Measurements from ENCODE around the gene LTA4H. TPM values are rescaled to one million over a fixed set of nuclear protein-coding genes. Genes with fewer than 3 reads are reported as not detected.
A peak's percentile ranks its signal among the peaks of the same experiment; 100 is the strongest.

The LTA4H gene
- total RNA-seq, 2 experiments from 2014 or later = 112 TPM

- DNase-seq = no peak
- no peaks in the 10 kb centered on the region for H3K27me3 Mint-ChIP-seq
- TF ChIP-seq CTCF (IDR thresholded peaks at IDR 0.05) = no peak
- ATAC-seq = no peak
- intact Hi-C loops (cut with micrococcal nuclease) = no loop called here
- H3K4me1 Mint-ChIP-seq (ENCODE audit: low read depth) = peaks cover 2% of the 10 kb centered on the region
- CTCF ChIA-PET = interaction anchor here (1.3 to 1.7 kb wide), 2 partner anchors 161 to 463 kb away, joined by 5 to 6 read pairs; no protein-coding TSS in a partner anchor
- POLR2A ChIA-PET = no interaction called here
- H3K36me3 Mint-ChIP-seq (ENCODE audit: low read depth) = no peaks in the 10 kb centered on the region
- no peaks in the 10 kb centered on the region for H3K9me3 Mint-ChIP-seq
- H3K4me3 Mint-ChIP-seq = no peak overlapping the region
- H3K27ac Mint-ChIP-seq = no peak overlapping the region
Observed at GRCh38 chr12:96053476-96054243, 18.3 kb upstream of the LTA4H start.

- no peak overlapping the region for H3K27ac Mint-ChIP-seq
- no peak for ATAC-seq
- ChIA-PET CTCF (interaction anchor here (1.7 kb wide), 1 partner anchor 163 kb away, joined by 6 read pairs; no protein-coding TSS in a partner anchor), POLR2A (no interaction called here)
- no peak for DNase-seq
- intact Hi-C loops (cut with micrococcal nuclease) = no loop called here
- no peak for TF ChIP-seq CTCF (IDR thresholded peaks at IDR 0.05)
- no peaks in the 10 kb centered on the region for H3K9me3 Mint-ChIP-seq
- H3K4me1 Mint-ChIP-seq (ENCODE audit: low read depth) = peaks cover 18% of the 10 kb centered on the region
- H3K36me3 Mint-ChIP-seq (ENCODE audit: low read depth) = no peaks in the 10 kb centered on the region
- no peak overlapping the region for H3K4me3 Mint-ChIP-seq
- H3K27me3 Mint-ChIP-seq = no peaks in the 10 kb centered on the region
Observed at GRCh38 chr12:96051756-96052485, 16.5 kb upstream of the LTA4H start.

- no peak for DNase-seq
- no peak for ATAC-seq
- Mint-ChIP-seq H3K27me3 (no peaks in the 10 kb centered on the region), H3K36me3 (ENCODE audit: low read depth) (no peaks in the 10 kb centered on the region), H3K9me3 (no peaks in the 10 kb centered on the region), H3K4me3 (no peak overlapping the region), H3K4me1 (ENCODE audit: low read depth) (peaks cover 30% of the 10 kb centered on the region), H3K27ac (no peak overlapping the region)
- intact Hi-C loops (cut with micrococcal nuclease) = no loop called here
- ChIA-PET CTCF (interaction anchor here (1.0 kb wide), 1 partner anchor 12 kb away, joined by 3 read pairs; no protein-coding TSS in a partner anchor), POLR2A (no interaction called here)
- no peak for TF ChIP-seq CTCF (IDR thresholded peaks at IDR 0.05)
Observed at GRCh38 chr12:96050139-96050538, 14.8 kb upstream of the LTA4H start.

GRCh38 chr12:96049101-96049500 lies 13.7 kb upstream of the LTA4H start:
- peak overlapping the region; percentile 26 for H3K27ac Mint-ChIP-seq
- H3K36me3 Mint-ChIP-seq (ENCODE audit: low read depth) = no peaks in the 10 kb centered on the region
- no peaks in the 10 kb centered on the region for H3K27me3 Mint-ChIP-seq
- no peak overlapping the region for H3K4me3 Mint-ChIP-seq
- ChIA-PET POLR2A (no interaction called here), CTCF (interaction anchor here (0.6 to 2.3 kb wide), 3 partner anchors 97 to 167 kb away, joined by 3 to 12 read pairs (median 3); no protein-coding TSS in a partner anchor)
- intact Hi-C loops (cut with micrococcal nuclease) = loop anchor here (5.0 kb wide), 1 partner anchor 148 kb away; no protein-coding TSS in a partner anchor
- H3K9me3 Mint-ChIP-seq = no peaks in the 10 kb centered on the region
- peaks cover 39% of the 10 kb centered on the region for H3K4me1 Mint-ChIP-seq (ENCODE audit: low read depth)
- TF ChIP-seq CTCF (IDR thresholded peaks at IDR 0.05) = no peak
- ATAC-seq = no peak
- DNase-seq = no peak

Data from activated CD8-positive, alpha-beta T cell treated with anti-CD3 and anti-CD28 coated beads for 36 hours (primary cell).